Caco-2 (cell line): Measurements from ENCODE around the gene COL5A1. TPM values are rescaled to one million over a fixed set of nuclear protein-coding genes. Genes with fewer than 3 reads are reported as not detected.

Experiments used
- BruUV-seq: library from RNA; stranded (reverse); fragments of 400-500 nt; replicated peaks from 2 replicates; lab custom pipeline; 2021; lab: Mats Ljungman, UMichigan
- CTCF ChIA-PET: fragments of 300-600 bp; sonication (Branson Sonifier 250); formaldehyde crosslinking; loops from one replicate; lab custom pipeline; 2022; ENCODE audit warnings: antibody characterized with exemption; lab: Charles Lee
- POLR2A ChIA-PET: fragments of 300-600 bp; sonication (Branson Sonifier 250); formaldehyde crosslinking; loops from one replicate; lab custom pipeline; 2022; ENCODE audit warnings: antibody characterized with exemption; lab: Charles Lee
- DNase-seq, 2 experiments: peaks; one replicate each; pipeline versions ENCODE4 v3.0.0 to v3.0.0-alpha.2; 2020 to 2022
- H3K27me3 ChIP-seq: replicated peaks from 2 replicates; pipeline ENCODE4 v1.6.0; 2011; ENCODE audit warnings: low read length; ENCODE audit not compliant: control insufficient read depth, insufficient read depth
- H3K36me3 ChIP-seq: 2 replicates; pipeline ENCODE4 v1.5.1; 2011; ENCODE audit warnings: low read length; ENCODE audit not compliant: control insufficient read depth, insufficient read depth
- H3K4me1 ChIP-seq: fragments of 250-450 bp; sonication (Bioruptor Pico); 2 replicates; pipeline ENCODE4 v1.5.1; 2020; ENCODE audit warnings: mild to moderate bottlenecking
- H3K4me3 ChIP-seq: 2 replicates; pipeline ENCODE4 v1.5.1; 2011; ENCODE audit warnings: low read depth, mild to moderate bottlenecking, control low read depth, low read length
- H3K9me3 ChIP-seq: fragments of 250-450 bp; sonication (Bioruptor Pico); 2 replicates; pipeline ENCODE4 v1.5.1; 2020; ENCODE audit warnings: mild to moderate bottlenecking, moderate library complexity
- H3K27ac Mint-ChIP-seq: one replicate; pipeline ENCODE4 v1.8.0; 2022; ENCODE audit warnings: mixed read lengths; ENCODE audit not compliant: unreplicated experiment
- H3K27me3 Mint-ChIP-seq: one replicate; pipeline ENCODE4 v1.8.0; 2022; ENCODE audit warnings: mixed read lengths; ENCODE audit not compliant: insufficient read depth, unreplicated experiment
- H3K36me3 Mint-ChIP-seq: one replicate; pipeline ENCODE4 v1.8.0; 2022; ENCODE audit warnings: mild to moderate bottlenecking, mixed read lengths; ENCODE audit not compliant: insufficient read depth, unreplicated experiment
- H3K4me1 Mint-ChIP-seq: one replicate; pipeline ENCODE4 v1.8.0; 2022; ENCODE audit warnings: low read depth, mixed read lengths; ENCODE audit not compliant: unreplicated experiment
- H3K4me3 Mint-ChIP-seq: one replicate; pipeline ENCODE4 v1.8.0; 2022; ENCODE audit warnings: mild to moderate bottlenecking, moderate library complexity, mixed read lengths; ENCODE audit not compliant: unreplicated experiment
- H3K9me3 Mint-ChIP-seq: one replicate; pipeline ENCODE4 v1.8.0; 2022; ENCODE audit warnings: mixed read lengths; ENCODE audit not compliant: unreplicated experiment
- intact Hi-C: fragments of 100-400 bp; cut with micrococcal nuclease; formaldehyde crosslinking; loops from one replicate; pipeline ENCODE4 v1.10.0; 2022; ENCODE audit not compliant: unreplicated experiment
- total RNA-seq: library from RNA; stranded (reverse); gene quantifications from 2 replicates; pipeline ENCODE4 v1.2.3, GENCODE V29; 2022
- TF ChIP-seq, protein P1 (sequence below), 2 experiments: fragments of 200-600 bp in 1 of 2; IDR thresholded peaks; 1 replicate in 1 of 2; 2 replicates in 1 of 2; pipeline versions ENCODE4 v1.5.1 to v1.8.0; 2011 to 2022; ENCODE audit warnings: antibody characterized with exemption in 1 of 2, control low read depth in 1 of 2, inconsistent platforms in 1 of 2, low read depth in 1 of 2, low read length in 1 of 2, mild to moderate bottlenecking in 1 of 2, moderate library complexity in 1 of 2; ENCODE audit not compliant: insufficient read depth in 1 of 2, severe bottlenecking in 1 of 2, unreplicated experiment in 1 of 2

Gene COL5A1
- total RNA-seq, 1 experiment from 2014 or later, result 4.8 TPM

GRCh38 chr9:134724202-134724911, 82.8 kb downstream of the COL5A1 start:
- Mint-ChIP-seq H3K4me3 (no peak overlapping the region), H3K36me3 (peaks cover 8% of the 10 kb centered on the region), H3K27ac (no peak overlapping the region), H3K9me3 (peaks cover 6% of the 10 kb centered on the region), H3K4me1 (no peaks in the 10 kb centered on the region), H3K27me3 (peaks cover 3% of the 10 kb centered on the region)
- intact Hi-C loops, result no loop called here
- no peaks in the 10 kb centered on the region for H3K36me3 ChIP-seq
- ChIA-PET CTCF (no interaction called here), POLR2A (no interaction called here)
- TF ChIP-seq, protein P1, sequence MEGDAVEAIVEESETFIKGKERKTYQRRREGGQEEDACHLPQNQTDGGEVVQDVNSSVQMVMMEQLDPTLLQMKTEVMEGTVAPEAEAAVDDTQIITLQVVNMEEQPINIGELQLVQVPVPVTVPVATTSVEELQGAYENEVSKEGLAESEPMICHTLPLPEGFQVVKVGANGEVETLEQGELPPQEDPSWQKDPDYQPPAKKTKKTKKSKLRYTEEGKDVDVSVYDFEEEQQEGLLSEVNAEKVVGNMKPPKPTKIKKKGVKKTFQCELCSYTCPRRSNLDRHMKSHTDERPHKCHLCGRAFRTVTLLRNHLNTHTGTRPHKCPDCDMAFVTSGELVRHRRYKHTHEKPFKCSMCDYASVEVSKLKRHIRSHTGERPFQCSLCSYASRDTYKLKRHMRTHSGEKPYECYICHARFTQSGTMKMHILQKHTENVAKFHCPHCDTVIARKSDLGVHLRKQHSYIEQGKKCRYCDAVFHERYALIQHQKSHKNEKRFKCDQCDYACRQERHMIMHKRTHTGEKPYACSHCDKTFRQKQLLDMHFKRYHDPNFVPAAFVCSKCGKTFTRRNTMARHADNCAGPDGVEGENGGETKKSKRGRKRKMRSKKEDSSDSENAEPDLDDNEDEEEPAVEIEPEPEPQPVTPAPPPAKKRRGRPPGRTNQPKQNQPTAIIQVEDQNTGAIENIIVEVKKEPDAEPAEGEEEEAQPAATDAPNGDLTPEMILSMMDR (IDR thresholded peaks at IDR 0.05; ENCODE audit: insufficient read depth in 1 of 2, low read depth in 1 of 2, low read length in 1 of 2, severe bottlenecking in 1 of 2, unreplicated experiment in 1 of 2), result no peak
- DNase-seq, result no peak
- H3K9me3 ChIP-seq, result peaks cover 5% of the 10 kb centered on the region; the same call in 1 of the 2 replicates
- H3K4me1 ChIP-seq, result peaks cover 6% of the 10 kb centered on the region; the same call in 1 of the 2 replicates
- no peaks in the 10 kb centered on the region for H3K27me3 ChIP-seq
- BruUV-seq, result no TSS peak
- no peak overlapping the region for H3K4me3 ChIP-seq

DNA sequence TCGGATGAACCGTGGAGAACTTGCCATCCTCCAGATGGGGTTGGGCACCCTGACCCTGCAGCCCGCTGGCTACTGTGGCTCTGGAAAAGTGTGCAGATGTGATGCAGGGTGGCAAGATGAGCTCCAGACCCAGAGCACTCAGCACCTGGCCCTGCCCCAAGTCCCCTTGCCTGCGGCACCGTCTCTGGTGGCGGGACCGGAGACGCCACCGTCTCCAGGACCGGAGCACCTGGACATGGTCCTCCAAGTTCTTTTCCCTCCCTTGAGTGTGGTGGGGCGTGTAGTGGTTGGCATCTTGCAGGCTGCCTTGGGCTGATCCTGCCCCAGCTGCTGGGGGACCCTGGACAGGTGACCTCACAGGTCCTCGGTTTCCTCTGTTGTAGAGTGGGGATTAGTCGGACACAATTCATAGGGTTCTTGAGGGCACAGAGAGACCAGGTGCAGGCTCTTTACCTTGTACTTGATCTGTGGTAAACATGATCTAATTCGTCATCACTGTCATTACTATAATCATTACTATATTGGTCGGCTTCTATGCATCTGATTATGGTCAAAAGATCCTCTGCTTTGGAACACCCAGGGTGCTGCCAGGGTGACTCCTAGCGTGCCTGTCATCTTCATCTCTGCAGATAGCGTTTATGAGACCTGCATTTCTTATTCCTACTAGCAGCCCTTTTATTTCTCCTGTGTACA, 83.5 kb downstream of the COL5A1 start:
- H3K4me1 ChIP-seq, result peaks cover 1% of the 10 kb centered on the region; the same call in 1 of the 2 replicates
- H3K36me3 ChIP-seq, result no peaks in the 10 kb centered on the region
- ChIA-PET CTCF (no interaction called here), POLR2A (no interaction called here)
- DNase-seq, result no peak
- H3K27me3 Mint-ChIP-seq, result peaks cover 3% of the 10 kb centered on the region
- BruUV-seq, result no TSS peak
- TF ChIP-seq, protein P1 (IDR thresholded peaks at IDR 0.05; ENCODE audit: insufficient read depth in 1 of 2, low read depth in 1 of 2, low read length in 1 of 2, severe bottlenecking in 1 of 2, unreplicated experiment in 1 of 2), result no peak
- no peak overlapping the region for H3K27ac Mint-ChIP-seq
- peaks cover 6% of the 10 kb centered on the region for H3K36me3 Mint-ChIP-seq
- peaks cover 10% of the 10 kb centered on the region for H3K9me3 Mint-ChIP-seq
- intact Hi-C loops, result no loop called here
- H3K4me3 Mint-ChIP-seq, result no peak overlapping the region
- no peaks in the 10 kb centered on the region for H3K27me3 ChIP-seq
- no peaks in the 10 kb centered on the region for H3K4me1 Mint-ChIP-seq
- peaks cover 5% of the 10 kb centered on the region; the same call in 1 of the 2 replicates for H3K9me3 ChIP-seq
- H3K4me3 ChIP-seq, result no peak overlapping the region

DNA sequence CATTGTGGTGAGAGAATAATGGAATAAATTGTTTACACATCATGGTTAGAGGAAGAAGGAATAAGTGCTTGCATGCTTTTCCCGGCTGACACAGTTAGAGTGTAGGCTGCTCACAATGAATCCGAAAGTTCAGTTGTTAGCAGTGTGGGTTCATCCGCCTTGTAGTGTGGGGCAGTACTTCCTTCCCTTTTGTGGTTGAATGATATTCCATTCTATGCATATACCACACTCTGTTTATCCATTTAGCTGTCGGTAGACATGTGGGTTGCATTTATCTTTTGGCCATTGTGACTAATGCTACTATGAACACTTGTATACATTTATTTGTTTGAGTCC, 84.0 kb downstream of the COL5A1 start:
- H3K4me3 ChIP-seq, result no peak overlapping the region
- Mint-ChIP-seq H3K36me3 (peaks cover 6% of the 10 kb centered on the region), H3K4me3 (no peak overlapping the region), H3K9me3 (peaks cover 10% of the 10 kb centered on the region), H3K4me1 (no peaks in the 10 kb centered on the region), H3K27ac (no peak overlapping the region), H3K27me3 (peaks cover 3% of the 10 kb centered on the region)
- no peak for DNase-seq
- H3K36me3 ChIP-seq, result no peaks in the 10 kb centered on the region
- intact Hi-C loops, result no loop called here
- TF ChIP-seq, protein P1 (IDR thresholded peaks at IDR 0.05; ENCODE audit: insufficient read depth in 1 of 2, low read depth in 1 of 2, low read length in 1 of 2, severe bottlenecking in 1 of 2, unreplicated experiment in 1 of 2), result no peak
- ChIA-PET CTCF (no interaction called here), POLR2A (no interaction called here)
- no peaks in the 10 kb centered on the region for H3K27me3 ChIP-seq
- BruUV-seq, result no TSS peak
- peaks cover 5% of the 10 kb centered on the region; the same call in 1 of the 2 replicates for H3K9me3 ChIP-seq
- H3K4me1 ChIP-seq, result no peaks in the 10 kb centered on the region
